Activated naive CD8-positive, alpha-beta T cell treated with anti-CD3 and anti-CD28 coated beads, Interleukin-2, amount 10 ng/mL, durations not matched to agents 7 days and 5 days (primary cell): ENCODE data around the gene STX8. TPM values are rescaled to one million over a fixed set of nuclear protein-coding genes. Genes with fewer than 3 reads are reported as not detected.
"Not testable (repeated sequence)": the region's sequence is repeated elsewhere in the genome, so short reads cannot be mapped to it uniquely, and the experiment has no call there.

Experiments
- ATAC-seq: fragments of 150-1000 bp; cut with Tn5 transposase; one replicate; pipeline ENCODE4 v1.10.0; 2021; ENCODE audit warnings: low read depth, moderate library complexity
- POLR2A ChIA-PET: fragments of 350-600 bp; sonication (Branson Sonifier 250); formaldehyde crosslinking; loops from one replicate; lab custom pipeline; 2021; ENCODE audit warnings: antibody characterized with exemption; lab: Charles Lee
- DNase-seq: peaks from one replicate; pipeline ENCODE4 v3.0.0; 2021
- H3K27ac Mint-ChIP-seq: one replicate; pipeline ENCODE4 v1.8.0; 2022; ENCODE audit warnings: mild to moderate bottlenecking, mixed read lengths
- H3K27me3 Mint-ChIP-seq: one replicate; pipeline ENCODE4 v1.8.0; 2022; ENCODE audit warnings: mild to moderate bottlenecking, moderate library complexity, mixed read lengths
- H3K36me3 Mint-ChIP-seq: one replicate; pipeline ENCODE4 v1.8.0; 2021; ENCODE audit warnings: mild to moderate bottlenecking, mixed read lengths
- H3K4me1 Mint-ChIP-seq: one replicate; pipeline ENCODE4 v1.8.0; 2021; ENCODE audit warnings: mixed read lengths
- H3K4me3 Mint-ChIP-seq: one replicate; pipeline ENCODE4 v1.8.0; 2022; ENCODE audit warnings: mild to moderate bottlenecking, moderate library complexity, mixed read lengths
- H3K9me3 Mint-ChIP-seq: one replicate; pipeline ENCODE4 v1.8.0; 2021; ENCODE audit warnings: mixed read lengths
- total RNA-seq, 2 experiments: library from RNA; stranded (reverse); gene quantifications; one replicate each; pipeline ENCODE4 v1.2.3, GENCODE V29; 2021

The STX8 gene
- total RNA-seq, 2 experiments from 2014 or later = 62.6 to 68.9 TPM

DNA sequence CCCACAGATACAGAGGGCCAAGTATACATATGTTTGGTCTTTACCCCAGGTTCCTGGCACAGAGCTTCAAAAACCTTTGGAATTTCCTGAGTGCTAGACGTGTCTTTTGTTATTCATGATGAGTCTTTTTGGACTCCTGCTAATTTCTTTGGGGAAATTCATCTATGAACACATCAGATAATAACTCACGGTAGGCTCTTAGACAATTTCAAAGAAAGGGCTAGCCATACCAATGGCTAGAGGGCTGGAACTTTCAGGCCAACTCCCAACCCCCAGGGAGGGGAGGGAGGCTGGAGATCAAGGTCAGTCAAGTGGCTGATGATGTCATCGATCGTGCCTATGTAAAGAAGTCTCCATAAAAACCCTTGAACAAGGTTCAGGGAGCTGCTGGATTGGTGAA is 101.9 kb downstream of the STX8 start:
- POLR2A ChIA-PET = no interaction called here
- peaks cover 16% of the 10 kb centered on the region for H3K36me3 Mint-ChIP-seq
- no peak overlapping the region for H3K27ac Mint-ChIP-seq
- no peaks in the 10 kb centered on the region for H3K27me3 Mint-ChIP-seq
- H3K4me3 Mint-ChIP-seq = no peak overlapping the region
- no peak for ATAC-seq
- H3K4me1 Mint-ChIP-seq = peaks cover 21% of the 10 kb centered on the region
- no peak for DNase-seq
- peaks cover 1% of the 10 kb centered on the region for H3K9me3 Mint-ChIP-seq

DNA sequence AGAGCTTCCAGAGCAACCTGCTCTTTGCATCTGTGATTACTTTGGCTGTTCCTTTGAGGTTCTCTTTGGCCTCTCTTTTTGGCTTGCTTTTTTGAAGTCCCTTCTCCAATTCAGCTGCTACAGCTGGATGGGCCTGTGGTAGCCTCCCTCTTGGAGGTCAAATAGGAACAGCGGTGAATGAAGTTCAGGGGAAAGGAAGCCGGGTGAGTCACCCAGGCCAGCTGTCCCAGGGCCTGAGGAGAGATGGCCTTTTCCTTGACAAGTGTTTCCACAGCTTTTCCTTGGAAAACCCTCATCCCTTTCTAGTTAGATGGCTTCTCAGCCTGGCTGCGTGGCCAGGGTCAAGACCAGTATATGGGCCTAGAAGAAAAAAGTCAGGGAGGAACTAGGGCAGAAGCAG is 103.1 kb downstream of the STX8 start:
- DNase-seq (no peak), ATAC-seq (no peak)
- Mint-ChIP-seq H3K36me3 (peaks cover 18% of the 10 kb centered on the region), H3K27ac (no peak overlapping the region), H3K27me3 (no peaks in the 10 kb centered on the region), H3K9me3 (peaks cover 1% of the 10 kb centered on the region), H3K4me1 (peaks cover 22% of the 10 kb centered on the region), H3K4me3 (no peak overlapping the region)
- POLR2A ChIA-PET = no interaction called here

DNA sequence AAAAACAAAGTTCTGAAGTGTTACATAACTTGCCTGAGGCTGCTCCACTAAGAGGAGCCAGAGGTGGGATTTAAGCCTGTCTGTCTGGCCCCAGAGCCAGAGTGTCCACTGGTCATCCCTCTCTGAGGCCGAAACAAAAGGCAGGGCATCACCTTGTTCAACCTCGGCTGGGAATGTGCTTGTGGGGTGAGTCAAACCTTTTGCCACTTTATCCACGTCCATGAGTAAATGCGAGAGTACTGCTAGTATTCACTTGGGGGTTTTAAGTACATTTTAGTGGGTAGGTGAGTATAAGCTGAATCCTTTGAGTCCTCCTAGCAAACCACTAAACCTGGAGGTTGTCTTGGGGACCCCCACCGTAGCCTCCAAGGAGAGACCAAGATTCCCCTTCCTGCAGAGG is 103.5 kb downstream of the STX8 start:
- Mint-ChIP-seq H3K4me1 (peaks cover 22% of the 10 kb centered on the region), H3K36me3 (peaks cover 18% of the 10 kb centered on the region), H3K4me3 (no peak overlapping the region), H3K27ac (no peak overlapping the region), H3K9me3 (peaks cover 1% of the 10 kb centered on the region), H3K27me3 (no peaks in the 10 kb centered on the region)
- POLR2A ChIA-PET = no interaction called here
- no peak for DNase-seq
- ATAC-seq = no peak

- peak overlapping the region; percentile 70 for H3K4me3 Mint-ChIP-seq
- POLR2A ChIA-PET = interaction anchor here (1.4 kb wide), 1 partner anchor 106 kb away, joined by 5 read pairs; the partner anchor contains the start of genes CFAP52 and STX8
- ATAC-seq (peak; percentile 97), DNase-seq (no peak)
- peak overlapping the region; percentile 91 for H3K27ac Mint-ChIP-seq
- H3K9me3 Mint-ChIP-seq = peaks cover 1% of the 10 kb centered on the region
- peaks cover 16% of the 10 kb centered on the region for H3K36me3 Mint-ChIP-seq
- no peaks in the 10 kb centered on the region for H3K27me3 Mint-ChIP-seq
- H3K4me1 Mint-ChIP-seq = peaks cover 22% of the 10 kb centered on the region
Observed at GRCh38 chr17:9470171-9470570, 105.4 kb downstream of the STX8 start.

DNA sequence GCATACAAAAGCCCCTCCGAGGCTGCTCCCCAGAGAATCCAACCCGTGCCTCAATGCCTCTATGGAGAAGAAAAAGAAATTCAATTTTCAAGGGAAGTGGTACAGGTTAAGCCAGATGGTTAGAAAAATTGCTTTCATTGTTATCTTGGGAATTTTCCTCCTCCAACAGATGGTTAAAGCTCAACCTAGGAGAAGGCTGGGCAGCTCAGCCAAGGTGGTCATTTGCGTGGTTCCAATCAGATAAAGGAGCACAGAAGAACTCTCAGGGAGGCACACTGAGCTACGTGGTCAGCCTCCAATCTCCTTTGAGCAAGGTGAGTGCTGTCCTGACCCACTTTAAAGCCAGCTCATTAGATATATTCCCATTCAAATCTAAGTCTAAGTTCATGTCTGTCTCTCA is 106.7 kb downstream of the STX8 start:
- H3K9me3 Mint-ChIP-seq = peaks cover 1% of the 10 kb centered on the region
- no peak for DNase-seq
- POLR2A ChIA-PET = no interaction called here
- peak overlapping the region; percentile 91 for H3K27ac Mint-ChIP-seq
- H3K27me3 Mint-ChIP-seq = no peaks in the 10 kb centered on the region
- peaks cover 24% of the 10 kb centered on the region for H3K4me1 Mint-ChIP-seq
- H3K4me3 Mint-ChIP-seq = peak overlapping the region; percentile 70
- H3K36me3 Mint-ChIP-seq = peaks cover 15% of the 10 kb centered on the region
- ATAC-seq = no peak

DNA sequence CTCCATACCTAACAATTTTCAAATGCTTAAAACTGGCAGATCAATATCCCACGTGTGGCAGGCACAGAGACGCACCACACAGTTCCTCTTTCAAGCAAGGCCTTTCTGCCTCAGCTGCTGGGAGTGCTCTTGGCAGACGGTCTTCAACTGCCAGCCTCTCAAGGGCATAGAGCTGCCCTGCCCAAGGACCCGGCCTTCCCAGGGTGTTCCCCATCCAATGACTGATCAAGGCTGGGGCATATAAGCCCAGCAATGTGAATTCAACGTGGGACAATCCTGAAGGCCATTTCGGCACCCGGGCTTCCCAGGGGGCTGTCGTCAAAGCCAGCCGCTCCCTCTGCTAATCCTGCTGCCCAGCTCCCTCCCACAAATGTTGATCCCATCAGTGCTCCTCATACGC is 107.1 kb downstream of the STX8 start:
- H3K4me3 Mint-ChIP-seq = no peak overlapping the region
- H3K27me3 Mint-ChIP-seq = no peaks in the 10 kb centered on the region
- no peak for ATAC-seq
- no peak for DNase-seq
- H3K36me3 Mint-ChIP-seq = peaks cover 13% of the 10 kb centered on the region
- H3K9me3 Mint-ChIP-seq = peaks cover 1% of the 10 kb centered on the region
- peaks cover 24% of the 10 kb centered on the region for H3K4me1 Mint-ChIP-seq
- H3K27ac Mint-ChIP-seq = no peak overlapping the region
- POLR2A ChIA-PET = no interaction called here

- H3K27ac Mint-ChIP-seq = no peak overlapping the region
- H3K4me3 Mint-ChIP-seq = no peak overlapping the region
- DNase-seq (no peak), ATAC-seq (no peak)
- H3K9me3 Mint-ChIP-seq = peaks cover 1% of the 10 kb centered on the region
- H3K36me3 Mint-ChIP-seq = peaks cover 10% of the 10 kb centered on the region
- no peaks in the 10 kb centered on the region for H3K27me3 Mint-ChIP-seq
- POLR2A ChIA-PET = interaction anchor here (0.7 kb wide), 1 partner anchor 54 kb away, joined by 3 read pairs; no protein-coding TSS in a partner anchor
- peaks cover 24% of the 10 kb centered on the region for H3K4me1 Mint-ChIP-seq
Observed at GRCh38 chr17:9467518-9467917, 108.1 kb downstream of the STX8 start.

GRCh38 chr17:9465210-9465921 is 110.3 kb downstream of the STX8 start:
- DNase-seq (no peak), ATAC-seq (no peak)
- no peaks in the 10 kb centered on the region for H3K9me3 Mint-ChIP-seq
- H3K27me3 Mint-ChIP-seq = no peaks in the 10 kb centered on the region
- peaks cover 19% of the 10 kb centered on the region for H3K4me1 Mint-ChIP-seq
- no peak overlapping the region for H3K27ac Mint-ChIP-seq
- no peak overlapping the region for H3K4me3 Mint-ChIP-seq
- H3K36me3 Mint-ChIP-seq = peaks cover 6% of the 10 kb centered on the region
- POLR2A ChIA-PET = interaction anchor here (0.7 kb wide), 1 partner anchor 18 kb away, joined by 3 read pairs; no protein-coding TSS in a partner anchor

GRCh38 chr17:9457005-9457404 is 118.6 kb downstream of the STX8 start:
- H3K36me3 Mint-ChIP-seq = peaks cover 5% of the 10 kb centered on the region
- H3K9me3 Mint-ChIP-seq = no peaks in the 10 kb centered on the region
- no peak overlapping the region for H3K4me3 Mint-ChIP-seq
- no peak for ATAC-seq
- POLR2A ChIA-PET = no interaction called here
- H3K4me1 Mint-ChIP-seq = peaks cover 2% of the 10 kb centered on the region
- no peak overlapping the region for H3K27ac Mint-ChIP-seq
- no peak for DNase-seq
- no peaks in the 10 kb centered on the region for H3K27me3 Mint-ChIP-seq

DNA sequence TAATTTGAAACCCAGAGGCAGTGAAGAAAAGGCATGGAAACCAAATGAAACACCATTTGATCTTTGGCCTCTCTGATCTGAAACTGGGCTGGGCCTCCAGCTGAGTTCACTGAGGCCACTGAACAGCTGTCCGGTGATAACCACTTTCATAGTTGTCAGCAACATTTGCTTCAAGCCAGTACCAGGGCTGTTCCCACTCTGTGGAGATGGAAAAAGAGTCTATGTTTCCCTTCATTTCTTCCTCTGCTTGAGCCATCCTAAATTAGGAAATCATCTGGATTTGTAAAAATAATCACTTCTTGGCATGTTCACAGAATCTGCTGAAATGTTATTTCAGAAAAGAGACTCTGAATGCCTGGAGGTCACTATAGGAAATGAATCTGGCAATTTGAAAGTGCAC is 119.3 kb downstream of the STX8 start:
- no peaks in the 10 kb centered on the region for H3K9me3 Mint-ChIP-seq
- peaks cover 5% of the 10 kb centered on the region for H3K36me3 Mint-ChIP-seq
- no peaks in the 10 kb centered on the region for H3K27me3 Mint-ChIP-seq
- POLR2A ChIA-PET = no interaction called here
- no peak overlapping the region for H3K4me3 Mint-ChIP-seq
- DNase-seq = no peak
- H3K4me1 Mint-ChIP-seq = peaks cover 2% of the 10 kb centered on the region
- H3K27ac Mint-ChIP-seq = no peak overlapping the region
- no peak for ATAC-seq

DNA sequence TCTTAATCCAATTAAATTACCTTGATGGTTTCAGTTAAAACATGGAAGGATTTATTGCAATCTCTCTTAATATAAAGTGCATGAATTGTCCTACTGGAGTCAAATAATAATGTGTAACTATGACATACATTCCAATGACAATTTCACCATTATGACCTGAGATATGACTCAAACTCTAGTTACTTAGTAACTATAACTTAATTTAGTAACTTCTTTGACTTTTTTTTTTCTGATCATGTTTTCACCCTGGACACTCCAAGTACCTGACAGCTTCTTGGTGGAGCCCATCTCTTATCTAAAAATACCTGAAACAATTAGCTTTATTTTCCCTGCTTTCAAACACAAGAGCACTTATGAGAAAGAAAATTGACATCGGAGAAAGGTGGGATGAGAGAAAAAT is 123.7 kb downstream of the STX8 start:
- H3K36me3 Mint-ChIP-seq = peaks cover 3% of the 10 kb centered on the region
- peaks cover 4% of the 10 kb centered on the region for H3K4me1 Mint-ChIP-seq
- no peak for ATAC-seq

DNA sequence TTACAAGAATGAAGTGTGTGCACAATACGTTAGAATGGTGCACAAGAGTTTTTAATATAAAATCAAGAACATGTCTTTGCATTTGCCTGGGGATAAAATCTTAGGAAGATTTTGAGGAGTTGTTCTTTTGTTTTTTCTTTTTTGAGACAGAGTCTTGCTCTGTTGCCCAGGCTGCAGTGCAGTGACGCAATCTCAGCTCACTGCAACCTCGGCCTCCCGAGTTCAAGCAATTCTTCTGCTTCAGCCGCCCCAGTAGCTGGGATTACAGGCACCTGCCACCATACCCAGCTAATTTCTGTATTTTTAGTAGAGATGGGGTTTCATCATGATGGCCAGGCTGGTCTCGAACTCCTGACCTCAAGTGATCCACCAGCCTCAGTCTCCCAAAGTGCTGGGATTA is 128.3 kb downstream of the STX8 start:
- H3K4me1 Mint-ChIP-seq, H3K4me3 Mint-ChIP-seq, ATAC-seq, H3K27me3 Mint-ChIP-seq, DNase-seq, H3K27ac Mint-ChIP-seq, H3K36me3 Mint-ChIP-seq, H3K9me3 Mint-ChIP-seq: not testable (repeated sequence)
- POLR2A ChIA-PET = interaction anchor here (0.5 kb wide), 1 partner anchor 18 kb away, joined by 3 read pairs; no protein-coding TSS in a partner anchor

More for the DNA sequence above, 123.7 kb downstream of the STX8 start:
- POLR2A ChIA-PET = no interaction called here
- H3K27ac Mint-ChIP-seq = no peak overlapping the region
- H3K9me3 Mint-ChIP-seq = no peaks in the 10 kb centered on the region
- no peaks in the 10 kb centered on the region for H3K27me3 Mint-ChIP-seq
- DNase-seq = no peak
- H3K4me3 Mint-ChIP-seq = no peak overlapping the region

DNA sequence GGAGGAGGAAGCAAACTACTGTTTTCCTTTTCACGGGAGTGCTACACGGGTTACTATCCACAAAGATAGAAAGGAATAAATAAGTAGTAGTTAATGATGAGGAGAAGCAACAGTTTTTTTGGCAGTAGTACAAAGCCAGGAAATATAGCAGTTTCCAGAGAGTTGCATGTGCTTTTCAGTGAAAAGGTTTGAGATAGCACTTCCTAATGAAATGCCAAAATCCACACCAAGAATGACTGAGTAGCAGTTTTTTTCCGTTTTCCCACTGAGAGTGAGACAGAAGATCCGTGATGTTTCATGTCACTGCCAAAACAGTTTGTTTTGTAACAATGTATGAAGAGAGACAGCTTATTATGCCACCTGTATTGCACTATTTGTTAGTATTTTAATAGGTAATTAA is 129.1 kb downstream of the STX8 start:
- H3K27ac Mint-ChIP-seq = no peak overlapping the region
- DNase-seq = no peak
- no peak overlapping the region for H3K4me3 Mint-ChIP-seq
- peaks cover 1% of the 10 kb centered on the region for H3K9me3 Mint-ChIP-seq
- no peaks in the 10 kb centered on the region for H3K27me3 Mint-ChIP-seq
- no peak for ATAC-seq
- H3K4me1 Mint-ChIP-seq = peaks cover 2% of the 10 kb centered on the region
- POLR2A ChIA-PET = no interaction called here
- H3K36me3 Mint-ChIP-seq = no peaks in the 10 kb centered on the region

- H3K9me3 Mint-ChIP-seq = peaks cover 1% of the 10 kb centered on the region
- peaks cover 3% of the 10 kb centered on the region for H3K36me3 Mint-ChIP-seq
- no peak overlapping the region for H3K27ac Mint-ChIP-seq
- no peak for ATAC-seq
- POLR2A ChIA-PET = no interaction called here
- H3K27me3 Mint-ChIP-seq = no peaks in the 10 kb centered on the region
- no peaks in the 10 kb centered on the region for H3K4me1 Mint-ChIP-seq
- no peak for DNase-seq
- no peak overlapping the region for H3K4me3 Mint-ChIP-seq
Observed at GRCh38 chr17:9445424-9445823, 130.2 kb downstream of the STX8 start.
